Measurements from ENCODE around the gene GPC3. TPM values are rescaled to one million over a fixed set of nuclear protein-coding genes. Genes with fewer than 3 reads are reported as not detected.

Gene GPC3
- total RNA-seq, 1 experiment from 2014 or later: 233 TPM

GRCh38 chrX:133602881-133603280 lies 382.5 kb downstream of the GPC3 start:
- CTCF ChIA-PET: no interaction called here
- intact Hi-C loops (cut with micrococcal nuclease; ENCODE audit: unreplicated experiment): no loop called here
- POLR2A ChIA-PET: no interaction called here
- Histone ChIP-seq H3K4me1 (no peaks in the 10 kb centered on the region), H3K27me3 (replicated peaks; ENCODE audit: control insufficient read depth, insufficient read depth, low read length) (no peaks in the 10 kb centered on the region), H3K9me3 (no peaks in the 10 kb centered on the region), H3K36me3 (ENCODE audit: control insufficient read depth, insufficient read depth, low read length) (no peaks in the 10 kb centered on the region), H3K4me3 (ENCODE audit: low read depth, low read length) (no peak overlapping the region)
- Mint-ChIP-seq H3K9me3 (ENCODE audit: unreplicated experiment) (no peaks in the 10 kb centered on the region), H3K4me1 (ENCODE audit: low read depth, unreplicated experiment) (no peaks in the 10 kb centered on the region), H3K27ac (ENCODE audit: unreplicated experiment) (no peak overlapping the region), H3K4me3 (ENCODE audit: unreplicated experiment) (no peak overlapping the region), H3K36me3 (ENCODE audit: insufficient read depth, unreplicated experiment) (no peaks in the 10 kb centered on the region), H3K27me3 (ENCODE audit: insufficient read depth, unreplicated experiment) (no peaks in the 10 kb centered on the region)
- no TSS peak for BruUV-seq (replicated peaks)
- TF ChIP-seq CTCF (IDR thresholded peaks at IDR 0.05; ENCODE audit: insufficient read depth in 1 of 2, low read depth in 1 of 2, low read length in 1 of 2, severe bottlenecking in 1 of 2, unreplicated experiment in 1 of 2): no peak
- no peak for DNase-seq

GRCh38 chrX:133601116-133601515 lies 384.3 kb downstream of the GPC3 start:
- no peaks in the 10 kb centered on the region for H3K9me3 Mint-ChIP-seq (ENCODE audit: unreplicated experiment)
- ChIA-PET CTCF (no interaction called here), POLR2A (no interaction called here)
- intact Hi-C loops (cut with micrococcal nuclease; ENCODE audit: unreplicated experiment): no loop called here
- Histone ChIP-seq H3K4me1 (no peaks in the 10 kb centered on the region), H3K9me3 (no peaks in the 10 kb centered on the region), H3K36me3 (ENCODE audit: control insufficient read depth, insufficient read depth, low read length) (no peaks in the 10 kb centered on the region), H3K4me3 (ENCODE audit: low read depth, low read length) (no peak overlapping the region), H3K27me3 (replicated peaks; ENCODE audit: control insufficient read depth, insufficient read depth, low read length) (no peaks in the 10 kb centered on the region)
- H3K27ac Mint-ChIP-seq (ENCODE audit: unreplicated experiment): no peak overlapping the region
- no peak for TF ChIP-seq CTCF (IDR thresholded peaks at IDR 0.05; ENCODE audit: insufficient read depth in 1 of 2, low read depth in 1 of 2, low read length in 1 of 2, severe bottlenecking in 1 of 2, unreplicated experiment in 1 of 2)
- no peak for DNase-seq
- no TSS peak for BruUV-seq (replicated peaks)
- peaks cover 6% of the 10 kb centered on the region for H3K36me3 Mint-ChIP-seq (ENCODE audit: insufficient read depth, unreplicated experiment)
- no peaks in the 10 kb centered on the region for H3K4me1 Mint-ChIP-seq (ENCODE audit: low read depth, unreplicated experiment)
- H3K4me3 Mint-ChIP-seq (ENCODE audit: unreplicated experiment): no peak overlapping the region
- H3K27me3 Mint-ChIP-seq (ENCODE audit: insufficient read depth, unreplicated experiment): no peaks in the 10 kb centered on the region

GRCh38 chrX:133600536-133600935 lies 384.9 kb downstream of the GPC3 start:
- H3K9me3 Mint-ChIP-seq (ENCODE audit: unreplicated experiment): no peaks in the 10 kb centered on the region
- no peaks in the 10 kb centered on the region for H3K27me3 Mint-ChIP-seq (ENCODE audit: insufficient read depth, unreplicated experiment)
- POLR2A ChIA-PET: no interaction called here
- no peak for TF ChIP-seq CTCF (IDR thresholded peaks at IDR 0.05; ENCODE audit: insufficient read depth in 1 of 2, low read depth in 1 of 2, low read length in 1 of 2, severe bottlenecking in 1 of 2, unreplicated experiment in 1 of 2)
- no TSS peak for BruUV-seq (replicated peaks)
- Histone ChIP-seq H3K4me3 (ENCODE audit: low read depth, low read length) (no peak overlapping the region), H3K4me1 (no peaks in the 10 kb centered on the region), H3K27me3 (replicated peaks; ENCODE audit: control insufficient read depth, insufficient read depth, low read length) (no peaks in the 10 kb centered on the region), H3K9me3 (no peaks in the 10 kb centered on the region), H3K36me3 (ENCODE audit: control insufficient read depth, insufficient read depth, low read length) (no peaks in the 10 kb centered on the region)
- intact Hi-C loops (cut with micrococcal nuclease; ENCODE audit: unreplicated experiment): no loop called here
- peaks cover 6% of the 10 kb centered on the region for H3K36me3 Mint-ChIP-seq (ENCODE audit: insufficient read depth, unreplicated experiment)
- no peak overlapping the region for H3K27ac Mint-ChIP-seq (ENCODE audit: unreplicated experiment)
- H3K4me3 Mint-ChIP-seq (ENCODE audit: unreplicated experiment): no peak overlapping the region
- no peak for DNase-seq
- H3K4me1 Mint-ChIP-seq (ENCODE audit: low read depth, unreplicated experiment): no peaks in the 10 kb centered on the region
- CTCF ChIA-PET: no interaction called here
